ENCODE data around the gene SOBP.

Gene SOBP

GRCh38 chr6:107560657-107561056 is 70.7 kb downstream of the SOBP start:
- no peak for TF ChIP-seq POLR2A (IDR thresholded peaks at IDR 0.05; ENCODE audit: low read depth, low read length)
- DNase-seq (ENCODE audit: insufficient read length, low spot score) (no peak), FAIRE-seq (no peak)

GRCh38 chr6:107561306-107561705 is 71.4 kb downstream of the SOBP start:
- FAIRE-seq (no peak), DNase-seq (ENCODE audit: insufficient read length, low spot score) (no peak)
- TF ChIP-seq POLR2A (IDR thresholded peaks at IDR 0.05; ENCODE audit: low read depth, low read length), result no peak

- DNase-seq (ENCODE audit: insufficient read length, low spot score) (no peak), FAIRE-seq (no peak)
- no peak for TF ChIP-seq POLR2A (IDR thresholded peaks at IDR 0.05; ENCODE audit: low read depth, low read length)
Observed at GRCh38 chr6:107563694-107564588, 74.0 kb downstream of the SOBP start.

- TF ChIP-seq POLR2A (IDR thresholded peaks at IDR 0.05; ENCODE audit: low read depth, low read length), result no peak
- DNase-seq (ENCODE audit: insufficient read length, low spot score), result no peak
- FAIRE-seq, result no peak
Observed at GRCh38 chr6:107564589-107564951, 74.7 kb downstream of the SOBP start.

- no peak for DNase-seq (ENCODE audit: insufficient read length, low spot score)
- no peak for TF ChIP-seq POLR2A (IDR thresholded peaks at IDR 0.05; ENCODE audit: low read depth, low read length)
- FAIRE-seq, result no peak
Observed at GRCh38 chr6:107565165-107565723, 75.3 kb downstream of the SOBP start.

GRCh38 chr6:107567643-107568042 is 77.7 kb downstream of the SOBP start:
- TF ChIP-seq POLR2A (IDR thresholded peaks at IDR 0.05; ENCODE audit: low read depth, low read length), result no peak
- no peak for FAIRE-seq
- no peak for DNase-seq (ENCODE audit: insufficient read length, low spot score)

- no peak for TF ChIP-seq POLR2A (IDR thresholded peaks at IDR 0.05; ENCODE audit: low read depth, low read length)
- no peak for FAIRE-seq
- DNase-seq (ENCODE audit: insufficient read length, low spot score), result no peak
Observed at GRCh38 chr6:107569473-107569872, 79.6 kb downstream of the SOBP start.

GRCh38 chr6:107571354-107571753 is 81.4 kb downstream of the SOBP start:
- DNase-seq (ENCODE audit: insufficient read length, low spot score) (no peak), FAIRE-seq (no peak)
- TF ChIP-seq POLR2A (IDR thresholded peaks at IDR 0.05; ENCODE audit: low read depth, low read length), result no peak

GRCh38 chr6:107572886-107573285 is 83.0 kb downstream of the SOBP start:
- no peak for TF ChIP-seq POLR2A (IDR thresholded peaks at IDR 0.05; ENCODE audit: low read depth, low read length)
- FAIRE-seq (no peak), DNase-seq (ENCODE audit: insufficient read length, low spot score) (no peak)

- no peak for DNase-seq (ENCODE audit: insufficient read length, low spot score)
- no peak for TF ChIP-seq POLR2A (IDR thresholded peaks at IDR 0.05; ENCODE audit: low read depth, low read length)
- FAIRE-seq, result no peak
Observed at GRCh38 chr6:107574856-107575255, 84.9 kb downstream of the SOBP start.

- no peak for TF ChIP-seq POLR2A (IDR thresholded peaks at IDR 0.05; ENCODE audit: low read depth, low read length)
- DNase-seq (ENCODE audit: insufficient read length, low spot score) (no peak), FAIRE-seq (no peak)
Observed at GRCh38 chr6:107576852-107577251, 86.9 kb downstream of the SOBP start.

GRCh38 chr6:107578642-107579341 is 88.9 kb downstream of the SOBP start:
- FAIRE-seq (no peak), DNase-seq (ENCODE audit: insufficient read length, low spot score) (no peak)
- no peak for TF ChIP-seq POLR2A (IDR thresholded peaks at IDR 0.05; ENCODE audit: low read depth, low read length)

- FAIRE-seq (no peak), DNase-seq (ENCODE audit: insufficient read length, low spot score) (no peak)
Observed at GRCh38 chr6:107579456-107580056, 89.6 kb downstream of the SOBP start.

GRCh38 chr6:107582086-107582485 is 92.2 kb downstream of the SOBP start:
- no peak for TF ChIP-seq POLR2A (IDR thresholded peaks at IDR 0.05; ENCODE audit: low read depth, low read length)

More at GRCh38 chr6:107579456-107580056, 89.6 kb downstream of the SOBP start:
- no peak for TF ChIP-seq POLR2A (IDR thresholded peaks at IDR 0.05; ENCODE audit: low read depth, low read length)

More at GRCh38 chr6:107582086-107582485, 92.2 kb downstream of the SOBP start:
- no peak for FAIRE-seq
- DNase-seq (ENCODE audit: insufficient read length, low spot score), result no peak

Measured in H54 (cell line).